Right lobe of liver (tissue), 4 donors: ENCODE data around the gene TAF3.

Source experiments
- POLR2A ChIP-seq: fragments of 450-650 bp; IDR thresholded peaks from one replicate; pipeline ENCODE4 v1.6.1; 2017; ENCODE audit warnings: antibody characterized with exemption, mild to moderate bottlenecking
- TF ChIP-seq, protein P1 (sequence below), 4 donors: fragments of 200-600 bp in 3 of 4; fragments of 450-650 bp in 1 of 4; IDR thresholded peaks; one replicate each; pipeline versions ENCODE4 v1.5.1 to v1.8.0; 2016 to 2022; ENCODE audit warnings: antibody characterized with exemption in 4 of 4, mild to moderate bottlenecking in 2 of 4
- donor health status: DM: no; HTN: no; CAD: no.
- donor health status: DM: no; HTN: no; CAD: no.
- donor health status: DM: no; HTN: yes; CAD: no.

GRCh38 chr10:7813481-7813880, 4.8 kb upstream of the TAF3 start:
- TF ChIP-seq POLR2A, result no peak
- TF ChIP-seq, protein P1, sequence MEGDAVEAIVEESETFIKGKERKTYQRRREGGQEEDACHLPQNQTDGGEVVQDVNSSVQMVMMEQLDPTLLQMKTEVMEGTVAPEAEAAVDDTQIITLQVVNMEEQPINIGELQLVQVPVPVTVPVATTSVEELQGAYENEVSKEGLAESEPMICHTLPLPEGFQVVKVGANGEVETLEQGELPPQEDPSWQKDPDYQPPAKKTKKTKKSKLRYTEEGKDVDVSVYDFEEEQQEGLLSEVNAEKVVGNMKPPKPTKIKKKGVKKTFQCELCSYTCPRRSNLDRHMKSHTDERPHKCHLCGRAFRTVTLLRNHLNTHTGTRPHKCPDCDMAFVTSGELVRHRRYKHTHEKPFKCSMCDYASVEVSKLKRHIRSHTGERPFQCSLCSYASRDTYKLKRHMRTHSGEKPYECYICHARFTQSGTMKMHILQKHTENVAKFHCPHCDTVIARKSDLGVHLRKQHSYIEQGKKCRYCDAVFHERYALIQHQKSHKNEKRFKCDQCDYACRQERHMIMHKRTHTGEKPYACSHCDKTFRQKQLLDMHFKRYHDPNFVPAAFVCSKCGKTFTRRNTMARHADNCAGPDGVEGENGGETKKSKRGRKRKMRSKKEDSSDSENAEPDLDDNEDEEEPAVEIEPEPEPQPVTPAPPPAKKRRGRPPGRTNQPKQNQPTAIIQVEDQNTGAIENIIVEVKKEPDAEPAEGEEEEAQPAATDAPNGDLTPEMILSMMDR (IDR thresholded peaks at IDR 0.05), result no peak
